Upper lobe of left lung (tissue), 4 donors: ENCODE measurements around the gene SCFD2.

Experiments
- POLR2A ChIP-seq, 4 donors: fragments of 450-650 bp; IDR thresholded peaks; one replicate each; pipeline ENCODE4 v1.5.1; 2016 to 2017; ENCODE audit warnings: antibody characterized with exemption in 4 of 4, mild to moderate bottlenecking in 2 of 4
- TF ChIP-seq, protein P1 (sequence below), 6 experiments: fragments of 450-650 bp in 4 of 6; fragments of 200-600 bp in 2 of 6; sonication (generic) in 2 of 6; IDR thresholded peaks; one replicate each; pipeline ENCODE4 v1.5.1; 2016 to 2019; ENCODE audit warnings: antibody characterized with exemption in 6 of 6

GRCh38 chr4:52926196-52926974 is 439.5 kb downstream of the SCFD2 start:
- TF ChIP-seq, protein P1, sequence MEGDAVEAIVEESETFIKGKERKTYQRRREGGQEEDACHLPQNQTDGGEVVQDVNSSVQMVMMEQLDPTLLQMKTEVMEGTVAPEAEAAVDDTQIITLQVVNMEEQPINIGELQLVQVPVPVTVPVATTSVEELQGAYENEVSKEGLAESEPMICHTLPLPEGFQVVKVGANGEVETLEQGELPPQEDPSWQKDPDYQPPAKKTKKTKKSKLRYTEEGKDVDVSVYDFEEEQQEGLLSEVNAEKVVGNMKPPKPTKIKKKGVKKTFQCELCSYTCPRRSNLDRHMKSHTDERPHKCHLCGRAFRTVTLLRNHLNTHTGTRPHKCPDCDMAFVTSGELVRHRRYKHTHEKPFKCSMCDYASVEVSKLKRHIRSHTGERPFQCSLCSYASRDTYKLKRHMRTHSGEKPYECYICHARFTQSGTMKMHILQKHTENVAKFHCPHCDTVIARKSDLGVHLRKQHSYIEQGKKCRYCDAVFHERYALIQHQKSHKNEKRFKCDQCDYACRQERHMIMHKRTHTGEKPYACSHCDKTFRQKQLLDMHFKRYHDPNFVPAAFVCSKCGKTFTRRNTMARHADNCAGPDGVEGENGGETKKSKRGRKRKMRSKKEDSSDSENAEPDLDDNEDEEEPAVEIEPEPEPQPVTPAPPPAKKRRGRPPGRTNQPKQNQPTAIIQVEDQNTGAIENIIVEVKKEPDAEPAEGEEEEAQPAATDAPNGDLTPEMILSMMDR (IDR thresholded peaks at IDR 0.05): no peak
- no peak for TF ChIP-seq POLR2A (IDR thresholded peaks at IDR 0.05)
